CD4-positive, alpha-beta T cell (primary cell): Measurements from ENCODE around the gene SLC12A7. TPM values are rescaled to one million over a fixed set of nuclear protein-coding genes. Genes with fewer than 3 reads are reported as not detected.

Experiments used
- ATAC-seq: fragments of 200-7000 bp; cut with Tn5 transposase; one replicate; pipeline ENCODE4 v1.10.0; 2022; ENCODE audit warnings: mild to moderate bottlenecking; ENCODE audit not compliant: poor library complexity
- CTCF ChIA-PET: fragments of 350-600 bp; sonication (Branson Sonifier 250); formaldehyde crosslinking; loops from one replicate; lab custom pipeline; 2021; ENCODE audit warnings: antibody characterized with exemption, inconsistent platforms; lab: Charles Lee
- POLR2A ChIA-PET: fragments of 350-600 bp; sonication (Branson Sonifier 250); formaldehyde crosslinking; loops from one replicate; lab custom pipeline; 2021; ENCODE audit warnings: antibody characterized with exemption, inconsistent platforms; lab: Charles Lee
- DNase-seq, 14 experiments: peaks; one replicate each; pipeline ENCODE4 v3.0.0-alpha.2; 2013 to 2020; ENCODE audit warnings: mixed read lengths in 2 of 14
- H3K27ac ChIP-seq, 2 donors: one replicate each; pipeline versions ENCODE4 v1.5.1 to v1.7.0; 2013; ENCODE audit warnings: low read length in 2 of 2, low read depth in 1 of 2, mild to moderate bottlenecking in 1 of 2
- H3K27me3 ChIP-seq, 2 experiments: 1 replicate in 1 of 2; 2 replicates in 1 of 2; pipeline versions ENCODE4 v1.6.1 to v1.7.0; 2013; ENCODE audit warnings: low read length in 2 of 2, control low read depth in 1 of 2, mild to moderate bottlenecking in 1 of 2, moderate library complexity in 1 of 2; ENCODE audit not compliant: insufficient read depth in 2 of 2, control insufficient read depth in 1 of 2
- H3K36me3 ChIP-seq: one replicate; pipeline ENCODE4 v1.6.1; 2013; ENCODE audit warnings: low read length, control low read depth; ENCODE audit not compliant: insufficient read depth
- H3K4me1 ChIP-seq: one replicate; pipeline ENCODE4 v1.6.1; 2013; ENCODE audit warnings: low read length, control low read depth; ENCODE audit not compliant: insufficient read depth
- H3K4me3 ChIP-seq: one replicate; pipeline ENCODE4 v1.5.1; 2013; ENCODE audit warnings: mild to moderate bottlenecking, low read length, moderate library complexity
- H3K9me3 ChIP-seq, 2 experiments: 1 replicate in 1 of 2; 2 replicates in 1 of 2; pipeline versions ENCODE4 v1.6.1 to v1.7.0; 2013; ENCODE audit warnings: low read length in 2 of 2, mild to moderate bottlenecking in 2 of 2, control low read depth in 1 of 2, moderate library complexity in 1 of 2; ENCODE audit not compliant: control insufficient read depth in 1 of 2, insufficient read depth in 1 of 2
- H3K27ac Mint-ChIP-seq: one replicate; pipeline ENCODE4 v1.8.0; 2020; ENCODE audit warnings: mixed read lengths
- H3K27me3 Mint-ChIP-seq: one replicate; pipeline ENCODE4 v1.8.0; 2021; ENCODE audit warnings: mixed read lengths
- H3K36me3 Mint-ChIP-seq: one replicate; pipeline ENCODE4 v1.8.0; 2021; ENCODE audit warnings: low read depth, mixed read lengths
- H3K4me1 Mint-ChIP-seq: one replicate; pipeline ENCODE4 v1.8.0; 2021; ENCODE audit warnings: low read depth, mixed read lengths
- H3K4me3 Mint-ChIP-seq: one replicate; pipeline ENCODE4 v1.8.0; 2020; ENCODE audit warnings: mild to moderate bottlenecking, mixed read lengths
- H3K9me3 Mint-ChIP-seq: one replicate; pipeline ENCODE4 v1.8.0; 2020; ENCODE audit warnings: mixed read lengths
- intact Hi-C, 2 experiments: fragments of 100-400 bp; cut with DNase I in 1 of 2; cut with micrococcal nuclease in 1 of 2; formaldehyde crosslinking; loops; one replicate each; pipeline versions ENCODE4 v1.15.1 to v1.9.0; 2023 to 2025; cut with DNase I, micrococcal nuclease
- total RNA-seq, 174 experiments: library from RNA in 2 of 174; stranded (reverse) in 2 of 174; gene quantifications; one replicate each; pipeline ENCODE4 v1.2.3 and lab custom pipeline; 2021 to 2026
- TF ChIP-seq, protein P1 (sequence below): fragments of 200-600 bp; IDR thresholded peaks from one replicate; pipeline ENCODE4 v1.8.0; 2022; ENCODE audit warnings: antibody characterized with exemption, mild to moderate bottlenecking

SLC12A7 gene
- total RNA-seq, 2 experiments from 2014 or later = 47.9 to 51.7 TPM

DNA sequence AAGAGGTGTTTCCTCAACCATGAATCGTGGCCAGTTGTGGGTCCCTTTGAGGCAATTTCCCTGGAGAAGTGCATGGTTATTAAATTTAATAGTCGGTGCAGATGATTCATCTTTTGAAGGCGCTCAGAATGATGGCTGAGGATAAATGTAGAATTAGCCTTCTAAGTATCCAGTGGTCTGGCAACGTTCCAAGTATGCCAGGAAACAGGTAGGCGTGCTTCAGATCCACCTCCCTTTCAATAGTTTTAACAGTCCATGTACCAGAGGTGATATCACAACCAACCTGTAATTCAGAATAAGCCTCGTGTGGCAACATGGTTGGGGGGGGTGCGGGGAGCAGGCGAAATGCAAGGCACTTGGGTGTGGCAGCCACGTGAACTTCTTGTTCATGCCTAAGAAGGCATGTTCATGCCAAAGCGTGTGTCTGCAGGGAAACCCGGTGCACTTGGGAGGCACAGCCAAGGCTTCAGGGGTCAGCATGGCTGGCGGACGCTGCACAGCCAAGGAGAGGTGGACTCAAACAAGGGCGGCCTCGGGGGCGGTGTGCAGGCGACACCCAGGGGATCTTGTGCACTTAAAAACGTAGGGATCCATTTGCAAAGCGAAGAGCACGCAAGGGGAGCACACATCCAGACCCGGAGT is 108.4 kb downstream of the SLC12A7 start:
- Histone ChIP-seq H3K9me3 (peaks cover 0 to 19% of the 10 kb centered on the region in 2 experiments), H3K4me1 (peaks cover 32% of the 10 kb centered on the region), H3K36me3 (no peaks in the 10 kb centered on the region), H3K27me3 (peaks cover 27 to 34% of the 10 kb centered on the region in 2 experiments), H3K27ac (no peak overlapping the region), H3K4me3 (peak overlapping the region; percentile 50)
- H3K27ac Mint-ChIP-seq = peak overlapping the region; percentile 42
- ChIA-PET CTCF (no interaction called here), POLR2A (no interaction called here)
- TF ChIP-seq, protein P1, sequence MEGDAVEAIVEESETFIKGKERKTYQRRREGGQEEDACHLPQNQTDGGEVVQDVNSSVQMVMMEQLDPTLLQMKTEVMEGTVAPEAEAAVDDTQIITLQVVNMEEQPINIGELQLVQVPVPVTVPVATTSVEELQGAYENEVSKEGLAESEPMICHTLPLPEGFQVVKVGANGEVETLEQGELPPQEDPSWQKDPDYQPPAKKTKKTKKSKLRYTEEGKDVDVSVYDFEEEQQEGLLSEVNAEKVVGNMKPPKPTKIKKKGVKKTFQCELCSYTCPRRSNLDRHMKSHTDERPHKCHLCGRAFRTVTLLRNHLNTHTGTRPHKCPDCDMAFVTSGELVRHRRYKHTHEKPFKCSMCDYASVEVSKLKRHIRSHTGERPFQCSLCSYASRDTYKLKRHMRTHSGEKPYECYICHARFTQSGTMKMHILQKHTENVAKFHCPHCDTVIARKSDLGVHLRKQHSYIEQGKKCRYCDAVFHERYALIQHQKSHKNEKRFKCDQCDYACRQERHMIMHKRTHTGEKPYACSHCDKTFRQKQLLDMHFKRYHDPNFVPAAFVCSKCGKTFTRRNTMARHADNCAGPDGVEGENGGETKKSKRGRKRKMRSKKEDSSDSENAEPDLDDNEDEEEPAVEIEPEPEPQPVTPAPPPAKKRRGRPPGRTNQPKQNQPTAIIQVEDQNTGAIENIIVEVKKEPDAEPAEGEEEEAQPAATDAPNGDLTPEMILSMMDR = no peak
- H3K4me1 Mint-ChIP-seq = peaks cover 24% of the 10 kb centered on the region
- no peaks in the 10 kb centered on the region for H3K36me3 Mint-ChIP-seq
- ATAC-seq (peak; percentile 41), DNase-seq (peak in 6 of 14 experiments; percentile 26 to 62 (median 34))
- peak overlapping the region; percentile 80 for H3K4me3 Mint-ChIP-seq
- no peaks in the 10 kb centered on the region for H3K9me3 Mint-ChIP-seq
- peaks cover 23% of the 10 kb centered on the region for H3K27me3 Mint-ChIP-seq
- intact Hi-C loops = no loop called here

DNA sequence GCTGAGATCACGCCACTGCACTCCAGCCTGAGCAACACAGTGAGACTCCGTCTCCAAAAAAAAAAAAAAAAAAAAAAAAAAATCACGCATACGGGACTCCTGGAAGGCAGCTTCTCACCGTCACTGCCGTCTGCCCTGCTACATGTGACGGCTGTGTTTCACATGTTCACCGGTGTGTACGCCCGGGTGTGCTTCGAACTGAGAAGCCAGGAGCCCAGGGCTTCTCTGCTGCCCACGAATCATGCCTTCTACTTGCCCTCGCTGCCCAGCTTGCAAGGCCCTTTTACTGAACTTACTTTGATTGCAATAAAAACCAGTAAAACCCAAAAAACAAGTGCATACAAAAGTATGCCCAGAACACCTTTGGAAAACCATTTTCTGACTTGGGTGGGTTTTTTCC is 109.0 kb downstream of the SLC12A7 start:
- H3K36me3 ChIP-seq = no peaks in the 10 kb centered on the region
- Mint-ChIP-seq H3K4me1 (peaks cover 21% of the 10 kb centered on the region), H3K27me3 (peaks cover 19% of the 10 kb centered on the region), H3K9me3 (no peaks in the 10 kb centered on the region), H3K27ac (no peak overlapping the region), H3K4me3 (peak overlapping the region; percentile 80), H3K36me3 (no peaks in the 10 kb centered on the region)
- DNase-seq (peak in 1 of 14 experiments; percentile 21), ATAC-seq (no peak)
- peaks cover 22 to 28% of the 10 kb centered on the region in 2 experiments for H3K27me3 ChIP-seq
- CTCF ChIA-PET = no interaction called here
- POLR2A ChIA-PET = no interaction called here
- TF ChIP-seq, protein P1 = no peak
- intact Hi-C loops = no loop called here
- no peak overlapping the region for H3K27ac ChIP-seq
- peaks cover 27% of the 10 kb centered on the region for H3K4me1 ChIP-seq
- peaks cover 0 to 19% of the 10 kb centered on the region in 2 experiments for H3K9me3 ChIP-seq
- H3K4me3 ChIP-seq = no peak overlapping the region

DNA sequence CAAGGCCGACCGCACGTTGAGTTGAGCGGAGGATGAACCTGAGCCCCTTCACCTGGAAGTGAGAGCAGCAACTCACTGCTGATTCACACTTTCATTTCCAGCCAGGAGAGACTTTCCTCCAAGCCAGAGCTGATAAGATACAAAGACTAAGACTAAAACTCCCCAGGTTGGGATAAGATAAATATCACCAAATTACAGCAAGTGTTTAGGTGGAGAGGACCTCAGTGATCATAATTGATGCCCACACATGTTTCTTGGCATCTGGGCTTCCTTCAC is 109.7 kb downstream of the SLC12A7 start:
- Histone ChIP-seq H3K36me3 (no peaks in the 10 kb centered on the region), H3K9me3 (peaks cover 0 to 13% of the 10 kb centered on the region in 2 experiments), H3K4me1 (peaks cover 28% of the 10 kb centered on the region), H3K27me3 (peaks cover 15 to 22% of the 10 kb centered on the region in 2 experiments), H3K4me3 (no peak overlapping the region), H3K27ac (no peak overlapping the region)
- Mint-ChIP-seq H3K4me1 (peaks cover 24% of the 10 kb centered on the region), H3K27ac (no peak overlapping the region), H3K4me3 (no peak overlapping the region), H3K36me3 (no peaks in the 10 kb centered on the region), H3K27me3 (peaks cover 13% of the 10 kb centered on the region), H3K9me3 (no peaks in the 10 kb centered on the region)
- ATAC-seq (no peak), DNase-seq (no peak)
- TF ChIP-seq, protein P1 = no peak
- POLR2A ChIA-PET = no interaction called here
- intact Hi-C loops = no loop called here
- CTCF ChIA-PET = no interaction called here
